ENCODE data around the gene OR6C4. TPM values are rescaled to one million over a fixed set of nuclear protein-coding genes. Genes with fewer than 3 reads are reported as not detected.
"Not testable (repeated sequence)": the region's sequence is repeated elsewhere in the genome, so short reads cannot be mapped to it uniquely, and the experiment has no call there.

The OR6C4 gene
- total RNA-seq, 2 experiments from 2014 or later = not detected

- no peaks in the 10 kb centered on the region for H3K79me2 ChIP-seq (ENCODE audit: insufficient read depth, low read depth, low read length)
- BruUV-seq (replicated peaks) = no TSS peak
- H3K36me3 ChIP-seq (ENCODE audit: insufficient read depth, low read length) = no peaks in the 10 kb centered on the region
- intact Hi-C loops (cut with micrococcal nuclease; ENCODE audit: unreplicated experiment) = no loop called here
- CTCF ChIA-PET (ENCODE audit: unreplicated experiment) = no interaction called here
- no peak within 1 kb of the TSS for H3K27ac ChIP-seq (ENCODE audit: low read depth, low read length, poor library complexity, severe bottlenecking)
- no peaks in the 10 kb centered on the region for H3K9me3 ChIP-seq (ENCODE audit: low read length)
- H3K4me1 ChIP-seq (ENCODE audit: insufficient read depth, low read length, poor library complexity, severe bottlenecking) = no peaks in the 10 kb centered on the region
- no peak for DNase-seq (ENCODE audit: low spot score)
- POLR2A ChIA-PET = interaction anchor here (1.2 kb wide), 1 partner anchor 13 kb away, joined by 4 read pairs; no protein-coding TSS in a partner anchor
- no peak within 1 kb of the TSS for H3K4me2 ChIP-seq (ENCODE audit: low read length)
- H2AFZ ChIP-seq (ENCODE audit: low read length) = no peak within 1 kb of the TSS
- TF ChIP-seq CTCF (conservative IDR thresholded peaks at IDR 0.05; ENCODE audit: low read length) = no peak
- TF ChIP-seq EZH2phosphoT487 (IDR thresholded peaks at IDR 0.05; ENCODE audit: borderline replicate concordance, low read depth, low read length) = no peak
- no peak within 1 kb of the TSS for H3K4me3 ChIP-seq (ENCODE audit: low read depth, low read length, poor library complexity, severe bottlenecking)
- no peaks in the 10 kb centered on the region for H3K9me2 ChIP-seq (ENCODE audit: insufficient read depth, low read length)
- H4K20me1 ChIP-seq (ENCODE audit: insufficient read depth, low read length) = no peaks in the 10 kb centered on the region
These were observed 22.8 kb downstream of the OR6C4 start, which contains the start of gene OR2AP1 for GRCh38 chr12:55572168-55572567. Gene OR2AP1 (plus strand): TSS chr12:55572468. CDS start chr12:55574415, 1,947 bp downstream.

- no peak for TF ChIP-seq CTCF (conservative IDR thresholded peaks at IDR 0.05; ENCODE audit: low read length)
- TF ChIP-seq EZH2phosphoT487 (IDR thresholded peaks at IDR 0.05; ENCODE audit: borderline replicate concordance, low read depth, low read length) = no peak
- DNase-seq (ENCODE audit: low spot score) = no peak
- Histone ChIP-seq H3K36me3 (ENCODE audit: insufficient read depth, low read length) (no peaks in the 10 kb centered on the region), H3K9me2 (ENCODE audit: insufficient read depth, low read length) (no peaks in the 10 kb centered on the region), H3K4me3 (ENCODE audit: low read depth, low read length, poor library complexity, severe bottlenecking) (no peak overlapping the region), H3K79me2 (ENCODE audit: insufficient read depth, low read depth, low read length) (no peaks in the 10 kb centered on the region), H2AFZ (ENCODE audit: low read length) (no peak overlapping the region), H3K4me1 (ENCODE audit: insufficient read depth, low read length, poor library complexity, severe bottlenecking) (no peaks in the 10 kb centered on the region), H4K20me1 (ENCODE audit: insufficient read depth, low read length) (no peaks in the 10 kb centered on the region), H3K27ac (ENCODE audit: low read depth, low read length, poor library complexity, severe bottlenecking) (no peak overlapping the region), H3K9me3 (ENCODE audit: low read length) (no peaks in the 10 kb centered on the region), H3K4me2 (ENCODE audit: low read length) (no peak overlapping the region)
- no TSS peak for BruUV-seq (replicated peaks)
- ChIA-PET CTCF (ENCODE audit: unreplicated experiment) (no interaction called here), POLR2A (no interaction called here)
- intact Hi-C loops (cut with micrococcal nuclease; ENCODE audit: unreplicated experiment) = no loop called here
These were observed 32.7 kb downstream of the OR6C4 start for GRCh38 chr12:55582066-55582465.

GRCh38 chr12:55585817-55586216 is 36.4 kb downstream of the OR6C4 start:
- Histone ChIP-seq H3K79me2 (ENCODE audit: insufficient read depth, low read depth, low read length) (no peaks in the 10 kb centered on the region), H3K4me3 (ENCODE audit: low read depth, low read length, poor library complexity, severe bottlenecking) (no peak overlapping the region), H2AFZ (ENCODE audit: low read length) (no peak overlapping the region), H3K36me3 (ENCODE audit: insufficient read depth, low read length) (no peaks in the 10 kb centered on the region), H4K20me1 (ENCODE audit: insufficient read depth, low read length) (no peaks in the 10 kb centered on the region), H3K27ac (ENCODE audit: low read depth, low read length, poor library complexity, severe bottlenecking) (no peak overlapping the region), H3K9me3 (ENCODE audit: low read length) (no peaks in the 10 kb centered on the region), H3K9me2 (ENCODE audit: insufficient read depth, low read length) (no peaks in the 10 kb centered on the region), H3K4me2 (ENCODE audit: low read length) (no peak overlapping the region), H3K4me1 (ENCODE audit: insufficient read depth, low read length, poor library complexity, severe bottlenecking) (no peaks in the 10 kb centered on the region)
- intact Hi-C loops (cut with micrococcal nuclease; ENCODE audit: unreplicated experiment) = no loop called here
- no peak for DNase-seq (ENCODE audit: low spot score)
- ChIA-PET POLR2A (interaction anchor here (1.5 kb wide), 1 partner anchor 14 kb away, joined by 4 read pairs; the partner anchor contains the start of gene OR2AP1), CTCF (ENCODE audit: unreplicated experiment) (no interaction called here)
- TF ChIP-seq CTCF (conservative IDR thresholded peaks at IDR 0.05; ENCODE audit: low read length) = no peak
- no peak for TF ChIP-seq EZH2phosphoT487 (IDR thresholded peaks at IDR 0.05; ENCODE audit: borderline replicate concordance, low read depth, low read length)
- no TSS peak for BruUV-seq (replicated peaks)

GRCh38 chr12:55590152-55590551 is 40.8 kb downstream of the OR6C4 start:
- POLR2A ChIA-PET; H3K4me1 ChIP-seq (ENCODE audit: insufficient read depth, low read length, poor library complexity, severe bottlenecking); H3K4me3 ChIP-seq (ENCODE audit: low read depth, low read length, poor library complexity, severe bottlenecking); H3K9me3 ChIP-seq (ENCODE audit: low read length); H3K9me2 ChIP-seq (ENCODE audit: insufficient read depth, low read length); DNase-seq (ENCODE audit: low spot score); BruUV-seq (replicated peaks); H3K4me2 ChIP-seq (ENCODE audit: low read length); CTCF ChIA-PET (ENCODE audit: unreplicated experiment); intact Hi-C loops (cut with micrococcal nuclease; ENCODE audit: unreplicated experiment); H2AFZ ChIP-seq (ENCODE audit: low read length); H3K79me2 ChIP-seq (ENCODE audit: insufficient read depth, low read depth, low read length); H4K20me1 ChIP-seq (ENCODE audit: insufficient read depth, low read length); H3K36me3 ChIP-seq (ENCODE audit: insufficient read depth, low read length); H3K27ac ChIP-seq (ENCODE audit: low read depth, low read length, poor library complexity, severe bottlenecking): not testable (repeated sequence)
